HepG2 (cell line): ENCODE measurements around the gene MKX. TPM values are rescaled to one million over a fixed set of nuclear protein-coding genes. Genes with fewer than 3 reads are reported as not detected.

Experiments
- ATAC-seq: fragments of 200-7000 bp; cut with Tn5 transposase; 3 replicates; pipeline ENCODE4 v1.9.1; 2020; ENCODE audit warnings: mild to moderate bottlenecking, moderate library complexity
- BruUV-seq: library from RNA; stranded (reverse); fragments of 400-500 nt; replicated peaks from 2 replicates; lab custom pipeline; 2021; lab: Mats Ljungman, UMichigan
- CTCF ChIA-PET: fragments of 300-600 bp; formaldehyde crosslinking; extraction: SDS; loops from one replicate; lab custom pipeline; 2021; ENCODE audit warnings: low total read pairs, inconsistent platforms, low intra/inter-chr PET ratio; lab: Yijun Ruan, JAX
- POLR2A ChIA-PET: fragments of 350-600 bp; sonication (Branson Sonifier 250); formaldehyde crosslinking; loops from one replicate; lab custom pipeline; 2020; ENCODE audit warnings: antibody characterized with exemption, inconsistent platforms; lab: Yijun Ruan, JAX
- DNase-seq: peaks from one replicate; pipeline ENCODE4 v3.0.0-alpha.2; 2015; ENCODE audit warnings: low spot score
- FAIRE-seq: peaks from 3 replicates; lab custom pipeline; 2011; peaks lifted over from hg19 to GRCh38; lab: Jason Lieb, UNC
- H2AFZ ChIP-seq: one replicate; pipeline ENCODE4 v1.6.1; 2011; ENCODE audit warnings: low read length, inconsistent platforms
- H3K27ac ChIP-seq: fragments of 300-600 bp; 3 replicates; pipeline ENCODE4 v1.8.0; 2011; ENCODE audit warnings: mixed run types, mild to moderate bottlenecking, mixed read lengths, low read length, inconsistent platforms; ENCODE audit not compliant: insufficient read depth; ENCODE audit errors: extremely low read length
- H3K27me3 ChIP-seq, 2 experiments: fragments of 200-600 bp in 1 of 2; 2 replicates in 1 of 2; 3 replicates in 1 of 2; pipeline versions ENCODE4 v1.6.0 to v1.8.0; 2011; ENCODE audit warnings: low read length in 2 of 2, mild to moderate bottlenecking in 2 of 2, moderate library complexity in 2 of 2, inconsistent platforms in 1 of 2; ENCODE audit not compliant: insufficient read depth in 2 of 2, control insufficient read depth in 1 of 2
- H3K36me3 ChIP-seq, 2 experiments: fragments of 200-600 bp in 1 of 2; replicated peaks in 1 of 2; 2 replicates in 1 of 2; 3 replicates in 1 of 2; pipeline versions ENCODE4 v1.5.1 to v1.8.0; 2011; ENCODE audit warnings: low read length in 2 of 2, inconsistent platforms in 1 of 2; ENCODE audit not compliant: insufficient read depth in 2 of 2, control insufficient read depth in 1 of 2
- H3K4me1 ChIP-seq: 2 replicates; pipeline ENCODE4 v1.5.1; 2012; ENCODE audit warnings: low read length, inconsistent platforms; ENCODE audit not compliant: insufficient read depth
- H3K4me2 ChIP-seq: 2 replicates; pipeline ENCODE4 v1.6.0; 2011; ENCODE audit warnings: low read depth, low read length, inconsistent platforms
- H3K4me3 ChIP-seq, 3 experiments: fragments of 200-600 bp in 1 of 3; sonication (generic), shearing (Covaris generic) in 1 of 3; replicated peaks in 1 of 3; 2 replicates each; pipeline ENCODE4 v1.5.1; 2011 to 2016; ENCODE audit warnings: low read length in 3 of 3, inconsistent platforms in 2 of 3, low read depth in 2 of 3, mild to moderate bottlenecking in 2 of 3, control low read depth in 1 of 3, mixed read lengths in 1 of 3; ENCODE audit not compliant: insufficient read depth in 1 of 3
- H3K79me2 ChIP-seq: one replicate; pipeline ENCODE4 v1.6.1; 2011; ENCODE audit warnings: low read length, inconsistent platforms; ENCODE audit not compliant: insufficient read depth
- H3K9ac ChIP-seq: 2 replicates; pipeline ENCODE4 v1.6.0; 2011; ENCODE audit warnings: mild to moderate bottlenecking, low read depth, low read length, inconsistent platforms; ENCODE audit not compliant: insufficient read depth
- H3K9me3 ChIP-seq: 2 replicates; pipeline ENCODE4 v1.5.1; 2012; ENCODE audit warnings: mild to moderate bottlenecking, low read length
- H4K20me1 ChIP-seq: 2 replicates; pipeline ENCODE4 v1.6.0; 2011; ENCODE audit warnings: inconsistent platforms, mild to moderate bottlenecking, low read length, moderate library complexity; ENCODE audit not compliant: insufficient read depth
- FOXA3 ChIP-seq: IDR thresholded peaks from 2 replicates; pipeline ENCODE4 v1.6.1; 2016; ENCODE audit warnings: missing genetic modification reagents, missing compliant biosample characterization
- FOXC1 ChIP-seq: sonication (generic); formaldehyde crosslinking; IDR thresholded peaks from 2 replicates; pipeline ENCODE4 v1.8.0; 2022; ENCODE audit warnings: mild to moderate bottlenecking, missing genetic modification reagents, borderline replicate concordance
- HIVEP1 ChIP-seq: sonication (generic); formaldehyde crosslinking; IDR thresholded peaks from 2 replicates; pipeline ENCODE4 v1.4.0; 2020; ENCODE audit warnings: mild to moderate bottlenecking, missing genetic modification reagents
- KLF12 ChIP-seq: sonication (generic); formaldehyde crosslinking; IDR thresholded peaks from 2 replicates; pipeline ENCODE4 v1.4.0; 2020; ENCODE audit warnings: missing genetic modification reagents, borderline replicate concordance
- KLF16 ChIP-seq, 2 experiments: sonication (generic) in 1 of 2; formaldehyde crosslinking in 1 of 2; IDR thresholded peaks; 2 replicates each; pipeline versions ENCODE4 v1.6.1 to v1.8.0; 2016 to 2023; ENCODE audit warnings: missing genetic modification reagents in 2 of 2, missing compliant biosample characterization in 1 of 2
- MBNL3 ChIP-seq: fragments of 250-450 bp; sonication (Bioruptor Pico); conservative IDR thresholded peaks from 2 replicates; pipeline ENCODE4 v1.8.0; 2022; ENCODE audit warnings: mild to moderate bottlenecking, inconsistent platforms
- NCOA1 ChIP-seq: sonication (generic); formaldehyde crosslinking; IDR thresholded peaks from 2 replicates; pipeline ENCODE4 v1.9.0; 2021; ENCODE audit warnings: missing genetic modification reagents
- PAWR ChIP-seq: sonication (generic); formaldehyde crosslinking; IDR thresholded peaks from 2 replicates; pipeline ENCODE4 v1.4.0; 2020; ENCODE audit warnings: missing genetic modification reagents, mild to moderate bottlenecking, borderline replicate concordance
- ZIK1 ChIP-seq: sonication (generic); formaldehyde crosslinking; IDR thresholded peaks from 2 replicates; pipeline ENCODE4 v1.5.0; 2020; ENCODE audit warnings: mild to moderate bottlenecking, low read depth, missing genetic modification reagents, borderline replicate concordance
- ZNF382 ChIP-seq: sonication (generic); formaldehyde crosslinking; IDR thresholded peaks from 2 replicates; pipeline ENCODE4 v1.5.0; 2020; ENCODE audit warnings: missing genetic modification reagents, mild to moderate bottlenecking, borderline replicate concordance
- ZNF441 ChIP-seq: sonication (generic); formaldehyde crosslinking; IDR thresholded peaks from 2 replicates; pipeline ENCODE4 v1.7.0; 2021; ENCODE audit warnings: missing genetic modification reagents, borderline replicate concordance
- ZNF746 ChIP-seq: sonication (generic); formaldehyde crosslinking; IDR thresholded peaks from 2 replicates; pipeline ENCODE4 v1.8.0; 2022; ENCODE audit warnings: mild to moderate bottlenecking, missing genetic modification reagents
- WGBS: methylation state at CpG from one replicate; pipeline ENCODE4 v1.1.6; 2017; ENCODE audit warnings: low lambda C conversion rate; 5-methylcytosine and 5-hydroxymethylcytosine counted together
- in situ Hi-C: cut with HindIII; loops from 2 replicates; pipeline ENCODE4 v1.10.0; 2017; ENCODE audit warnings: low pct_unique_long_range_greater_than_20kb; ENCODE audit not compliant: extremely low pct_ligation_motif_present
- intact Hi-C: fragments of 100-400 bp; cut with micrococcal nuclease; formaldehyde crosslinking; loops from one replicate; pipeline ENCODE4 v1.10.0; 2022; ENCODE audit not compliant: unreplicated experiment
- polyA plus RNA-seq, 8 experiments: library from polyadenylated mRNA; depleted of rRNA in 3 of 8; stranded (reverse) in 7 of 8; unstranded in 1 of 8; fragments of >200 nt; fragmentation: Illumina TruSeq in 4 of 8; extraction: Trizol in 4 of 8; gene quantifications; 2 replicates each; pipeline versions ENCODE4 v1.2.1 to v1.2.3, GENCODE V29; 2011 to 2016; ENCODE audit warnings: low read depth in 4 of 8, missing spikeins in 1 of 8, mixed read lengths in 1 of 8; ENCODE audit not compliant: insufficient read depth in 1 of 8
- total RNA-seq, 5 experiments: library from RNA; depleted of rRNA; stranded (reverse); fragments of >200 nt; fragmentation: Illumina TruSeq; extraction: Trizol; gene quantifications; 2 replicates each; pipeline ENCODE4 v1.2.3, GENCODE V29; 2016; ENCODE audit warnings: low read depth in 1 of 5
- TF ChIP-seq, protein P1 (sequence below): sonication (generic); formaldehyde crosslinking; IDR thresholded peaks from 2 replicates; pipeline ENCODE4 v1.4.0; 2020; ENCODE audit warnings: missing genetic modification reagents, mild to moderate bottlenecking, borderline replicate concordance
- TF ChIP-seq, protein P2 (sequence below): sonication (generic); formaldehyde crosslinking; IDR thresholded peaks from 2 replicates; pipeline ENCODE4 v1.9.0; 2021; ENCODE audit warnings: missing genetic modification reagents, borderline replicate concordance
- TF ChIP-seq, protein P3 (sequence below): sonication (generic); formaldehyde crosslinking; IDR thresholded peaks from 2 replicates; pipeline ENCODE4 v1.8.1; 2023; ENCODE audit warnings: mild to moderate bottlenecking, missing genetic modification reagents, borderline replicate concordance

MKX gene
- total and polyA plus RNA-seq, 2 of the 13 experiments (the other 11 are each of a cell fraction or from before 2014, with no cell fraction given), result not detected

DNA sequence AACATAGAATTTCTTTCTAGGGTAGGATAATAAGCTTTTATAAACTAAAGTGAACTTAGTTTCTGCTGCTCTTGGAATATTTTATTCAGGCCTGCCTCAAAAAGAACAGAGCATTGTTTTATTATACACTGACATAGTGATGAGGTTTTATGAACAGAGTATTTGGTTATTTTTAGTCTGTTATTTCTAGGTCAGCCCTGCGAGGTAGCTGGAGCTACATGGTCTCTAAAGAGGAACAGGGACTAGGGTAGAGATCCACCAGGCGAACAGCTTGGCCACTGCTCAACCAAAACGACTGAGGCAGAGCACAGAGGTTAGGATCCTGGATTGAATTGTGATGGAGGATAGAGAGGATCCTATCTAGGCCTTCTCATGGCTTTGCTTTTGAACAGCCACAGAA lies 53.0 kb downstream of the MKX start:
- FAIRE-seq, result no peak
- intact Hi-C loops (no loop called here), in situ Hi-C loops (no loop called here)
- Histone ChIP-seq H2AFZ (no peak overlapping the region), H4K20me1 (no peaks in the 10 kb centered on the region), H3K36me3 (no peaks in the 10 kb centered on the region), H3K4me3 (no peak overlapping the region), H3K9ac (no peak overlapping the region), H3K27me3 (peaks cover 1 to 5% of the 10 kb centered on the region in 2 experiments; a peak in 2 of 5 replicates), H3K27ac (no peak overlapping the region), H3K79me2 (no peaks in the 10 kb centered on the region), H3K4me2 (no peak overlapping the region), H3K4me1 (no peaks in the 10 kb centered on the region), H3K9me3 (no peaks in the 10 kb centered on the region)
- no peak for DNase-seq
- TF ChIP-seq, protein P1, sequence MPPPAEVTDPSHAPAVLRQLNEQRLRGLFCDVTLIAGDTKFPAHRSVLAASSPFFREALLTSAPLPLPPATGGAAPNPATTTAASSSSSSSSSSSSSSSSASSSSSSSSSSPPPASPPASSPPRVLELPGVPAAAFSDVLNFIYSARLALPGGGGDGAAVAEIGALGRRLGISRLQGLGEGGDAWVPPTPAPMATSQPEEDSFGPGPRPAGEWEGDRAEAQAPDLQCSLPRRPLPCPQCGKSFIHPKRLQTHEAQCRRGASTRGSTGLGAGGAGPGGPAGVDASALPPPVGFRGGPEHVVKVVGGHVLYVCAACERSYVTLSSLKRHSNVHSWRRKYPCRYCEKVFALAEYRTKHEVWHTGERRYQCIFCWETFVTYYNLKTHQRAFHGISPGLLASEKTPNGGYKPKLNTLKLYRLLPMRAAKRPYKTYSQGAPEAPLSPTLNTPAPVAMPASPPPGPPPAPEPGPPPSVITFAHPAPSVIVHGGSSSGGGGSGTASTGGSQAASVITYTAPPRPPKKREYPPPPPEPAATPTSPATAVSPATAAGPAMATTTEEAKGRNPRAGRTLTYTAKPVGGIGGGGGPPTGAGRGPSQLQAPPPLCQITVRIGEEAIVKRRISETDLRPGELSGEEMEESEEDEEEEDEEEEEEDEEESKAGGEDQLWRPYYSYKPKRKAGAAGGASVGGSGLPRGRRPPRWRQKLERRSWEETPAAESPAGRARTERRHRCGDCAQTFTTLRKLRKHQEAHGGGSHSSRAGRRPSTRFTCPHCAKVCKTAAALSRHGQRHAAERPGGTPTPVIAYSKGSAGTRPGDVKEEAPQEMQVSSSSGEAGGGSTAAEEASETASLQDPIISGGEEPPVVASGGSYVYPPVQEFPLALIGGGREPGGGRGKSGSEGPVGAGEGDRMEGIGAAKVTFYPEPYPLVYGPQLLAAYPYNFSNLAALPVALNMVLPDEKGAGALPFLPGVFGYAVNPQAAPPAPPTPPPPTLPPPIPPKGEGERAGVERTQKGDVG (CRISPR knock-in tag), result no peak
- TF ChIP-seq ZIK1, result no peak
- TF ChIP-seq FOXA3, result no peak
- TF ChIP-seq KLF16 (CRISPR knock-in tag; IDR thresholded peaks at IDR 0.05), result no peak
- no peak for ATAC-seq
- BruUV-seq, result no TSS peak
- WGBS, result 0% methylated on average over 3 of the region's 3 CpGs
- ChIA-PET CTCF (no interaction called here), POLR2A (no interaction called here)

DNA sequence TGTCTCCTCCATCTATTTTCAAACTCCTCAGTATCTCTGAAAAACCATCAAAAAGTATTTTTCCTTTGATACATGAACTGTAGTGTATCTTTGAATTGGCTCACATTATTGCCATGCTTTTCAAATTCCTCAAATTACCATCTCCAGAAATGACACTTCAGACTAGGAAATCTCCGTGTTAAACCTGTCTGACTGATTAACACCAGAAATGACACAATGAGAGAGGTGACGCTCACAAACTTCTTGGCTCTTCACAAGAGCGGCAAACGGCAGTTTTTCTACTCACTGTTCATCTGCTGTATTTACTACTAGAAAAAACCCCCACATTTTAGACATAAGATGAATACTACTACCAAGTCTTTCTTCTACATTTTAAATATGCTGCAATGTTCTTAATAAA lies 56.6 kb downstream of the MKX start:
- in situ Hi-C loops, result no loop called here
- Histone ChIP-seq H3K4me3 (no peak overlapping the region), H3K79me2 (no peaks in the 10 kb centered on the region), H3K9me3 (no peaks in the 10 kb centered on the region), H3K36me3 (no peaks in the 10 kb centered on the region), H3K4me2 (no peak overlapping the region), H3K4me1 (no peaks in the 10 kb centered on the region), H3K27me3 (peaks cover 0 to 1% of the 10 kb centered on the region in 2 experiments; a peak in 2 of 5 replicates), H3K9ac (no peak overlapping the region), H3K27ac (no peak overlapping the region), H4K20me1 (no peaks in the 10 kb centered on the region), H2AFZ (no peak overlapping the region)
- DNase-seq (no peak), ATAC-seq (no peak), FAIRE-seq (no peak)
- intact Hi-C loops, result no loop called here
- POLR2A ChIA-PET, result no interaction called here
- 33% methylated on average over 4 of the region's 4 CpGs for WGBS
- BruUV-seq, result no TSS peak
- CTCF ChIA-PET, result no interaction called here
- TF ChIP-seq KLF12 (CRISPR knock-in tag), result no peak
- TF ChIP-seq PAWR, result no peak
- TF ChIP-seq MBNL3, result no peak
- no peak for TF ChIP-seq ZNF746 (CRISPR knock-in tag)
- no peak for TF ChIP-seq ZNF441 (CRISPR knock-in tag)
- no peak for TF ChIP-seq ZNF382 (CRISPR knock-in tag)
- TF ChIP-seq, protein P2, sequence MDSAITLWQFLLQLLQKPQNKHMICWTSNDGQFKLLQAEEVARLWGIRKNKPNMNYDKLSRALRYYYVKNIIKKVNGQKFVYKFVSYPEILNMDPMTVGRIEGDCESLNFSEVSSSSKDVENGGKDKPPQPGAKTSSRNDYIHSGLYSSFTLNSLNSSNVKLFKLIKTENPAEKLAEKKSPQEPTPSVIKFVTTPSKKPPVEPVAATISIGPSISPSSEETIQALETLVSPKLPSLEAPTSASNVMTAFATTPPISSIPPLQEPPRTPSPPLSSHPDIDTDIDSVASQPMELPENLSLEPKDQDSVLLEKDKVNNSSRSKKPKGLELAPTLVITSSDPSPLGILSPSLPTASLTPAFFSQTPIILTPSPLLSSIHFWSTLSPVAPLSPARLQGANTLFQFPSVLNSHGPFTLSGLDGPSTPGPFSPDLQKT (CRISPR knock-in tag), result no peak
- TF ChIP-seq FOXC1 (CRISPR knock-in tag), result no peak
- no peak for TF ChIP-seq NCOA1
- no peak for TF ChIP-seq HIVEP1
- TF ChIP-seq, protein P3, sequence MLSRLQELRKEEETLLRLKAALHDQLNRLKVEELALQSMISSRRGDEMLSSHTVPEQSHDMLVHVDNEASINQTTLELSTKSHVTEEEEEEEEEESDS (CRISPR knock-in tag), result no peak
